Psoas muscle (tissue), 8 donors: ENCODE measurements around the gene AURKA. TPM values are rescaled to one million over a fixed set of nuclear protein-coding genes. Genes with fewer than 3 reads are reported as not detected.

ENCODE experiments used
- ATAC-seq, 4 donors: fragments of 200-7000 bp; cut with Tn5 transposase; one replicate each; pipeline ENCODE4 v1.9.1; 2020; ENCODE audit warnings: moderate library complexity in 3 of 4, mild to moderate bottlenecking in 2 of 4
- DNase-seq, 2 donors: peaks; one replicate each; pipeline ENCODE4 v3.0.0-alpha.2; 2020
- H3K27ac ChIP-seq: fragments of 200-600 bp; one replicate; pipeline ENCODE4 v1.8.0; 2022
- H3K27me3 ChIP-seq, 3 donors: fragments of 200-600 bp in 1 of 3; one replicate each; pipeline versions ENCODE4 v1.6.1 to v1.8.0; 2013 to 2022; ENCODE audit warnings: low read length in 2 of 3, mild to moderate bottlenecking in 2 of 3, moderate library complexity in 1 of 3; ENCODE audit not compliant: insufficient read depth in 3 of 3
- H3K36me3 ChIP-seq, 2 donors: fragments of 200-600 bp in 1 of 2; one replicate each; pipeline versions ENCODE4 v1.6.1 to v1.8.0; 2013 to 2022; ENCODE audit warnings: low read depth in 1 of 2, mild to moderate bottlenecking in 1 of 2, moderate library complexity in 1 of 2; ENCODE audit not compliant: insufficient read depth in 1 of 2
- H3K4me1 ChIP-seq: fragments of 200-600 bp; one replicate; pipeline ENCODE4 v1.8.0; 2022
- H3K4me3 ChIP-seq: fragments of 200-600 bp; one replicate; pipeline ENCODE4 v1.8.0; 2022; ENCODE audit warnings: mild to moderate bottlenecking
- H3K9me3 ChIP-seq: fragments of 200-600 bp; one replicate; pipeline ENCODE4 v1.8.0; 2022
- CTCF ChIP-seq: fragments of 200-600 bp; IDR thresholded peaks from one replicate; pipeline ENCODE4 v1.8.0; 2022; ENCODE audit warnings: antibody characterized with exemption
- WGBS, 3 donors: extraction: QIAGEN DNeasy Blood & Tissue Kit; methylation state at CpG; one replicate each; pipeline versions ENCODE4 v1.1.6 to v1.1.7; 2013; 5-methylcytosine and 5-hydroxymethylcytosine counted together
- intact Hi-C, 2 donors: fragments of 100-400 bp; cut with DNase I; formaldehyde crosslinking; loops; one replicate each; pipeline versions ENCODE4 v1.11.0 to v1.14.2; 2022
- polyA plus RNA-seq, 3 donors: library from polyadenylated mRNA; stranded (reverse); fragments of 200-250 nt; gene quantifications; one replicate each; pipeline ENCODE4 v1.2.3, GENCODE V29; 2013
- total RNA-seq, 4 donors: library from RNA; stranded (reverse); fragmentation: NEBNext Ultra II Directional in 2 of 4; extraction: Animal tissue kit (Norgen Biotek cat#: 25700) in 2 of 4; gene quantifications; one replicate each; pipeline versions ENCODE4 v1.2.1 to v1.2.4, GENCODE V29; 2021 to 2023
- donor health status: healthy with polysubstance abuse.
- donor health status: DM: no; HTN: no; CAD: no; lungs with moderate emphysema.
- donor health status: Bipolar disorder and iron deficiency.
- donor health status: healthy.
- donor health status: DM: yes; HTN: yes; CAD: no.
- donor health status: DM: no; HTN: no; CAD: no.
- donor health status: DM: no; HTN: no; CAD: no.
- donor health status: DM: yes; HTN: yes; CAD: no.

The AURKA gene
- total and polyA plus RNA-seq, 7 donors = 2.9 to 20.3 (median 7.5) TPM

GRCh38 chr20:56360133-56360907 is 31.7 kb downstream of the AURKA start:
- Histone ChIP-seq H3K36me3 (peaks cover 0 to 13% of the 10 kb centered on the region in 2 donors), H3K4me1 (peaks cover 23% of the 10 kb centered on the region), H3K27me3 (no peaks in the 10 kb centered on the region), H3K27ac (peak overlapping the region; percentile 91), H3K4me3 (peak overlapping the region; percentile 86), H3K9me3 (no peaks in the 10 kb centered on the region)
- DNase-seq (no peak), ATAC-seq (peak in 3 of 4 donors; percentile 1 to 10 (median 4))
- no peak for TF ChIP-seq CTCF
- WGBS, 3 donors = 45 to 63% (median 52%) methylated on average over 14 of the region's 14 CpGs
- intact Hi-C loops = no loop called here

GRCh38 chr20:56359212-56360132 is 32.5 kb downstream of the AURKA start:
- intact Hi-C loops = loop anchor here in 1 of 2 donors (5.0 kb wide), 1 partner anchor 33 kb away; the partner anchor contains the start of genes AURKA and CSTF1
- H3K9me3 ChIP-seq = no peaks in the 10 kb centered on the region
- DNase-seq (peak; percentile 52 to 78), ATAC-seq (peak; percentile 41 to 76 (median 56))
- H3K36me3 ChIP-seq = peaks cover 0 to 8% of the 10 kb centered on the region in 2 donors
- H3K4me3 ChIP-seq = peak overlapping the region; percentile 86
- H3K27ac ChIP-seq = peak overlapping the region; percentile 91
- H3K4me1 ChIP-seq = peaks cover 23% of the 10 kb centered on the region
- no peak for TF ChIP-seq CTCF
- no peaks in the 10 kb centered on the region for H3K27me3 ChIP-seq
- WGBS, 3 donors = 5 to 9% (median 8%) methylated on average over 49 to 51 of the region's 51 CpGs

- intact Hi-C loops = loop anchor here in 1 of 2 donors (5.0 kb wide), 1 partner anchor 34 kb away; the partner anchor contains the start of genes AURKA and CSTF1
- Histone ChIP-seq H3K27ac (peak within 1 kb of the TSS; percentile 91), H3K4me1 (peaks cover 23% of the 10 kb centered on the region), H3K36me3 (peaks cover 0 to 8% of the 10 kb centered on the region in 2 donors), H3K9me3 (no peaks in the 10 kb centered on the region), H3K4me3 (peak within 1 kb of the TSS; percentile 86), H3K27me3 (no peaks in the 10 kb centered on the region)
- TF ChIP-seq CTCF = no peak
- 0 to 1% (median 1%) methylated on average over 33 to 63 of the region's 63 CpGs for WGBS, 3 donors
- peak; percentile 96 to 99 (median 98) for ATAC-seq
- peak; percentile 91 to 95 for DNase-seq
Observed at GRCh38 chr20:56358600-56359211, 33.3 kb downstream of the AURKA start, which contains the start of gene FAM210B. Gene FAM210B (plus strand): TSS chr20:56358974. CDS start chr20:56359006, 32 bp downstream.

- TF ChIP-seq CTCF = no peak
- no peaks in the 10 kb centered on the region for H3K27me3 ChIP-seq
- H3K27ac ChIP-seq = no peak overlapping the region
- H3K4me3 ChIP-seq = peak overlapping the region; percentile 86
- peaks cover 22% of the 10 kb centered on the region for H3K4me1 ChIP-seq
- intact Hi-C loops = loop anchor here in 1 of 2 donors (5.0 kb wide), 1 partner anchor 34 kb away; the partner anchor contains the start of genes AURKA and CSTF1
- WGBS, 3 donors = 49 to 66% (median 52%) methylated on average over 6 of the region's 6 CpGs
- DNase-seq (no peak), ATAC-seq (no peak)
- H3K36me3 ChIP-seq = peaks cover 0 to 8% of the 10 kb centered on the region in 2 donors
- H3K9me3 ChIP-seq = no peaks in the 10 kb centered on the region
Observed at GRCh38 chr20:56358070-56358469, 33.9 kb downstream of the AURKA start.
